ENCODE data around the gene STK32B. TPM values are rescaled to one million over a fixed set of nuclear protein-coding genes. Genes with fewer than 3 reads are reported as not detected.

Gene STK32B
- total RNA-seq, 2 experiments from 2014 or later, result not detected

- Histone ChIP-seq H2AFZ (ENCODE audit: low read length) (no peak overlapping the region), H3K4me3 (ENCODE audit: low read depth, low read length, poor library complexity, severe bottlenecking) (no peak overlapping the region), H4K20me1 (ENCODE audit: insufficient read depth, low read length) (no peaks in the 10 kb centered on the region), H3K4me1 (ENCODE audit: insufficient read depth, low read length, poor library complexity, severe bottlenecking) (no peaks in the 10 kb centered on the region), H3K9me3 (ENCODE audit: low read length) (no peaks in the 10 kb centered on the region), H3K36me3 (ENCODE audit: insufficient read depth, low read length) (no peaks in the 10 kb centered on the region), H3K4me2 (ENCODE audit: low read length) (no peak overlapping the region), H3K79me2 (ENCODE audit: insufficient read depth, low read depth, low read length) (no peaks in the 10 kb centered on the region), H3K27ac (ENCODE audit: low read depth, low read length, poor library complexity, severe bottlenecking) (no peak overlapping the region), H3K9me2 (ENCODE audit: insufficient read depth, low read length) (no peaks in the 10 kb centered on the region)
- CTCF ChIA-PET (ENCODE audit: unreplicated experiment), result no interaction called here
- POLR2A ChIA-PET, result interaction anchor here (0.6 kb wide), 1 partner anchor 1820 kb away, joined by 4 read pairs; no protein-coding TSS in a partner anchor
- TF ChIP-seq EZH2phosphoT487 (IDR thresholded peaks at IDR 0.05; ENCODE audit: borderline replicate concordance, low read depth, low read length), result no peak
- TF ChIP-seq, protein P1, sequence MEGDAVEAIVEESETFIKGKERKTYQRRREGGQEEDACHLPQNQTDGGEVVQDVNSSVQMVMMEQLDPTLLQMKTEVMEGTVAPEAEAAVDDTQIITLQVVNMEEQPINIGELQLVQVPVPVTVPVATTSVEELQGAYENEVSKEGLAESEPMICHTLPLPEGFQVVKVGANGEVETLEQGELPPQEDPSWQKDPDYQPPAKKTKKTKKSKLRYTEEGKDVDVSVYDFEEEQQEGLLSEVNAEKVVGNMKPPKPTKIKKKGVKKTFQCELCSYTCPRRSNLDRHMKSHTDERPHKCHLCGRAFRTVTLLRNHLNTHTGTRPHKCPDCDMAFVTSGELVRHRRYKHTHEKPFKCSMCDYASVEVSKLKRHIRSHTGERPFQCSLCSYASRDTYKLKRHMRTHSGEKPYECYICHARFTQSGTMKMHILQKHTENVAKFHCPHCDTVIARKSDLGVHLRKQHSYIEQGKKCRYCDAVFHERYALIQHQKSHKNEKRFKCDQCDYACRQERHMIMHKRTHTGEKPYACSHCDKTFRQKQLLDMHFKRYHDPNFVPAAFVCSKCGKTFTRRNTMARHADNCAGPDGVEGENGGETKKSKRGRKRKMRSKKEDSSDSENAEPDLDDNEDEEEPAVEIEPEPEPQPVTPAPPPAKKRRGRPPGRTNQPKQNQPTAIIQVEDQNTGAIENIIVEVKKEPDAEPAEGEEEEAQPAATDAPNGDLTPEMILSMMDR (conservative IDR thresholded peaks at IDR 0.05; ENCODE audit: low read length), result no peak
- intact Hi-C loops (cut with micrococcal nuclease; ENCODE audit: unreplicated experiment), result loop anchor here (10.0 kb wide), 1 partner anchor 147 kb away; no protein-coding TSS in a partner anchor
- no peak for DNase-seq (ENCODE audit: low spot score)
- BruUV-seq (replicated peaks), result no TSS peak
Observed at GRCh38 chr4:5141802-5142201, 90.5 kb downstream of the STK32B start.

- intact Hi-C loops (cut with micrococcal nuclease; ENCODE audit: unreplicated experiment), result loop anchor here (10.0 kb wide), 1 partner anchor 148 kb away; no protein-coding TSS in a partner anchor
Observed at GRCh38 chr4:5142726-5143125, 91.4 kb downstream of the STK32B start.

DNA sequence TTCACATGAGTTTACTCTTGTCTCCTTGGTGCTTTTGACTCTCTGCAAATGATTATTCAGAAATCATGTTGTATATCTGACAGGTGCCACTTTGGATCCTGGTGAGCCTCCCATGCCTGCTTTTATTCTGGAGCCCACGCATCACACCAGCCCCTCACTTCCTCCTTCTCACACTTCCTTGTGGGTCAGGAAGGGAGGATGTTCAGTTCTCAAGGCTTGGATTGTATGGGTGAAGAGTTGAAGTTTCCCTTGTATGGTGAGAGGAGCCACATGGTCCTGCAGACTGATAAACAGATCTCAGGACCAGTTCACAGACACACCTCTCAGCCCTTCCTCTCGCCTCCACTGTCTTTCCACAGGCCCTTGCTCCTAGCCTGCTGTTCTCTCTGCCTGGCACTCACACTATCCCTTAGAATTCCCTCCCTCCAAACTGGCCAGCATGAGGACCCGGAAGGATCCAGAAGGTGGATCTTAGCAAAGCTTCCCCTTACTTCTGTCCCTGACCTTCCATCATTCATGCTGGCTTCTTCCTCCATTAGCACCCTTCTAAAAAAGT lies 92.1 kb downstream of the STK32B start:
- Histone ChIP-seq H3K9me3 (ENCODE audit: low read length) (no peaks in the 10 kb centered on the region), H4K20me1 (ENCODE audit: insufficient read depth, low read length) (no peaks in the 10 kb centered on the region), H3K4me1 (ENCODE audit: insufficient read depth, low read length, poor library complexity, severe bottlenecking) (no peaks in the 10 kb centered on the region), H3K27ac (ENCODE audit: low read depth, low read length, poor library complexity, severe bottlenecking) (no peak overlapping the region), H3K36me3 (ENCODE audit: insufficient read depth, low read length) (no peaks in the 10 kb centered on the region), H2AFZ (ENCODE audit: low read length) (no peak overlapping the region), H3K4me3 (ENCODE audit: low read depth, low read length, poor library complexity, severe bottlenecking) (no peak overlapping the region), H3K9me2 (ENCODE audit: insufficient read depth, low read length) (no peaks in the 10 kb centered on the region), H3K79me2 (ENCODE audit: insufficient read depth, low read depth, low read length) (no peaks in the 10 kb centered on the region), H3K4me2 (ENCODE audit: low read length) (no peak overlapping the region)
- intact Hi-C loops (cut with micrococcal nuclease; ENCODE audit: unreplicated experiment), result loop anchor here (10.0 kb wide), 1 partner anchor 149 kb away; no protein-coding TSS in a partner anchor
- POLR2A ChIA-PET, result no interaction called here
- DNase-seq (ENCODE audit: low spot score), result no peak
- no peak for TF ChIP-seq EZH2phosphoT487 (IDR thresholded peaks at IDR 0.05; ENCODE audit: borderline replicate concordance, low read depth, low read length)
- TF ChIP-seq, protein P1 (conservative IDR thresholded peaks at IDR 0.05; ENCODE audit: low read length), result no peak
- no TSS peak for BruUV-seq (replicated peaks)
- CTCF ChIA-PET (ENCODE audit: unreplicated experiment), result no interaction called here

More at GRCh38 chr4:5142726-5143125, 91.4 kb downstream of the STK32B start:
- CTCF ChIA-PET (ENCODE audit: unreplicated experiment), result no interaction called here
- DNase-seq (ENCODE audit: low spot score), result peak; percentile 16
- H3K79me2 ChIP-seq (ENCODE audit: insufficient read depth, low read depth, low read length), result no peaks in the 10 kb centered on the region
- no peaks in the 10 kb centered on the region for H3K9me2 ChIP-seq (ENCODE audit: insufficient read depth, low read length)
- no peak overlapping the region for H3K4me2 ChIP-seq (ENCODE audit: low read length)
- H3K27ac ChIP-seq (ENCODE audit: low read depth, low read length, poor library complexity, severe bottlenecking), result no peak overlapping the region
- H3K36me3 ChIP-seq (ENCODE audit: insufficient read depth, low read length), result no peaks in the 10 kb centered on the region
- H3K4me3 ChIP-seq (ENCODE audit: low read depth, low read length, poor library complexity, severe bottlenecking), result no peak overlapping the region
- POLR2A ChIA-PET, result no interaction called here
- H4K20me1 ChIP-seq (ENCODE audit: insufficient read depth, low read length), result no peaks in the 10 kb centered on the region
- H2AFZ ChIP-seq (ENCODE audit: low read length), result no peak overlapping the region
- BruUV-seq (replicated peaks), result no TSS peak
- H3K9me3 ChIP-seq (ENCODE audit: low read length), result no peaks in the 10 kb centered on the region
- no peaks in the 10 kb centered on the region for H3K4me1 ChIP-seq (ENCODE audit: insufficient read depth, low read length, poor library complexity, severe bottlenecking)
- TF ChIP-seq EZH2phosphoT487 (IDR thresholded peaks at IDR 0.05; ENCODE audit: borderline replicate concordance, low read depth, low read length), result no peak
- TF ChIP-seq, protein P1 (conservative IDR thresholded peaks at IDR 0.05; ENCODE audit: low read length), result peak; percentile 66
